Measurements from ENCODE around the gene TEKT5.

The TEKT5 gene

DNA sequence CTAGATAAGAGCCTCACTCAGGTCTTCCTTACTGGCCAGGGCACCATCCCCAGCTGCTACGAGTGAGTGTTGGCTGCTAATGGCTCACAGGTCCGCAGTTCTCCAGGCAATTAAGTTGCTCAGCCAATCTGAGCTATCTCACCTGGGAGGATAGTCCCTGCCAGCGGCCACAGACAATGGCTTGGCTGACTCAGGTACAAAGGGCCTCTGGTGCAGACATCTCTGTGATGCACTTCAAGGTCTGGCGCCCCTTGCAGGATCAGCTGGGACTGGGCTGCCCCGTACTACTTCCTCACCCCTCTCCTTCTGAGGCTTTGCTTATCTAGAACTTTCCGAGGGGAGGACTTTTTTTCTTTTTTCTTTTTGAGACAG, 65.2 kb downstream of the TEKT5 start:
- H3K9me3 ChIP-seq (replicated peaks; ENCODE audit: insufficient read depth, low read length), result no peaks in the 10 kb centered on the region
- H3K79me2 ChIP-seq (ENCODE audit: low read length), result no peaks in the 10 kb centered on the region
- H3K9me2 ChIP-seq (replicated peaks; ENCODE audit: insufficient read depth, low read length), result no peaks in the 10 kb centered on the region
- no peak overlapping the region for H3K27ac ChIP-seq (ENCODE audit: low read length)
- DNase-seq, result no peak
- peaks cover 4% of the 10 kb centered on the region; the same call in 1 of the 2 replicates for H3K4me1 ChIP-seq (ENCODE audit: low read length)
- H3K36me3 ChIP-seq (replicated peaks; ENCODE audit: insufficient read depth, low read length), result no peaks in the 10 kb centered on the region
- H3F3A ChIP-seq (ENCODE audit: insufficient read depth, low read length), result no peaks in the 10 kb centered on the region
- H3K9ac ChIP-seq (ENCODE audit: low read length), result no peak overlapping the region
- TF ChIP-seq EZH2 (optimal IDR thresholded peaks at IDR 0.05; ENCODE audit: low read depth, low read length) (no peak), EZH2phosphoT487 (IDR thresholded peaks at IDR 0.05; ENCODE audit: low read length) (no peak)
- TF ChIP-seq, protein P1, sequence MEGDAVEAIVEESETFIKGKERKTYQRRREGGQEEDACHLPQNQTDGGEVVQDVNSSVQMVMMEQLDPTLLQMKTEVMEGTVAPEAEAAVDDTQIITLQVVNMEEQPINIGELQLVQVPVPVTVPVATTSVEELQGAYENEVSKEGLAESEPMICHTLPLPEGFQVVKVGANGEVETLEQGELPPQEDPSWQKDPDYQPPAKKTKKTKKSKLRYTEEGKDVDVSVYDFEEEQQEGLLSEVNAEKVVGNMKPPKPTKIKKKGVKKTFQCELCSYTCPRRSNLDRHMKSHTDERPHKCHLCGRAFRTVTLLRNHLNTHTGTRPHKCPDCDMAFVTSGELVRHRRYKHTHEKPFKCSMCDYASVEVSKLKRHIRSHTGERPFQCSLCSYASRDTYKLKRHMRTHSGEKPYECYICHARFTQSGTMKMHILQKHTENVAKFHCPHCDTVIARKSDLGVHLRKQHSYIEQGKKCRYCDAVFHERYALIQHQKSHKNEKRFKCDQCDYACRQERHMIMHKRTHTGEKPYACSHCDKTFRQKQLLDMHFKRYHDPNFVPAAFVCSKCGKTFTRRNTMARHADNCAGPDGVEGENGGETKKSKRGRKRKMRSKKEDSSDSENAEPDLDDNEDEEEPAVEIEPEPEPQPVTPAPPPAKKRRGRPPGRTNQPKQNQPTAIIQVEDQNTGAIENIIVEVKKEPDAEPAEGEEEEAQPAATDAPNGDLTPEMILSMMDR (IDR thresholded peaks at IDR 0.05; ENCODE audit: low read length), result no peak
- H3K27me3 ChIP-seq (replicated peaks; ENCODE audit: insufficient read depth, low read length), result no peaks in the 10 kb centered on the region
- H3K4me2 ChIP-seq (ENCODE audit: low read depth, low read length), result no peak overlapping the region
- no peak overlapping the region for H2AFZ ChIP-seq (ENCODE audit: low read length)
- H4K20me1 ChIP-seq (ENCODE audit: insufficient read depth, low read length), result no peaks in the 10 kb centered on the region
- no peak overlapping the region for H3K4me3 ChIP-seq (ENCODE audit: low read length)

DNA sequence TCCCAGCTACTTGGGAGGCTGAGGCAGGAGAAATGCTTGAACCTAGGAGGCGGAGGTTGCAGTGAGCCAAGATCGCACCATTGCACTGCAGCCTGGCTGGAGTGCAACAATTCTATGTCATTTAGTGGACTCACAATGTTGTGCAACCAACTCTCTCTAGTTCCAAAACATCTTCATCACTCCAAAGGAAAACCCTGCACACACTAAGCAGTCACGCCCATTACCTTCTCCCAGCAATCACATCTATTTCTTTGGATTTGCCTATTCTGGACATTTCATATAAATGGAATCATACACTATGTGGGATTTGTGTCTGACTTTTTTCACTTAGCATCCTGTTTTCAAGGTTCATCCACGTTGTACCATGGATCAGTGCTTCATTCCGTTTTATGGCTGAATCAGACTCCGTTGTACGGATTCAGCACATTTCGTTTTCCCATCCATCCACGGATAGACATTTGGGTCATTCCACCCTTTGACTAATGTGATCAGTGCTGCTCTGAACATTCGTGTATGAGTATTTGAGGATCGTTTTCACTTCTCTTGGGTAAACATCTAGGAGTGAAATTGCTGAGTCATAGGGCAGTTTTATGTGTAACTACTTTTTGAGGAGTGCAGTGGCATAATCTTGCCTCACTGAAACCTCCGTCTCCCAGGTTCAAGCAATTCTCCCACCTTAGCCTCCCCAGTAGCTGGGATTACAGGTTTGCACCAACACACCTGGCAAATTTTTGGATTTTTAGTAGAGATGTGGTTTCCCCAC, 69.0 kb downstream of the TEKT5 start:
- Histone ChIP-seq H3K9me3 (replicated peaks; ENCODE audit: insufficient read depth, low read length) (no peaks in the 10 kb centered on the region), H3K4me1 (ENCODE audit: low read length) (peaks cover 4% of the 10 kb centered on the region; the same call in 1 of the 2 replicates), H3K4me2 (ENCODE audit: low read depth, low read length) (no peak overlapping the region), H2AFZ (ENCODE audit: low read length) (no peak overlapping the region), H3K9ac (ENCODE audit: low read length) (no peak overlapping the region), H3K4me3 (ENCODE audit: low read length) (no peak overlapping the region), H3K9me2 (replicated peaks; ENCODE audit: insufficient read depth, low read length) (no peaks in the 10 kb centered on the region), H3K27ac (ENCODE audit: low read length) (no peak overlapping the region), H3K36me3 (replicated peaks; ENCODE audit: insufficient read depth, low read length) (no peaks in the 10 kb centered on the region), H3F3A (ENCODE audit: insufficient read depth, low read length) (no peaks in the 10 kb centered on the region), H3K79me2 (ENCODE audit: low read length) (no peaks in the 10 kb centered on the region), H3K27me3 (replicated peaks; ENCODE audit: insufficient read depth, low read length) (no peaks in the 10 kb centered on the region), H4K20me1 (ENCODE audit: insufficient read depth, low read length) (no peaks in the 10 kb centered on the region)
- DNase-seq, result peak; percentile 9
- TF ChIP-seq EZH2phosphoT487 (IDR thresholded peaks at IDR 0.05; ENCODE audit: low read length) (no peak), EZH2 (optimal IDR thresholded peaks at IDR 0.05; ENCODE audit: low read depth, low read length) (no peak)
- TF ChIP-seq, protein P1 (IDR thresholded peaks at IDR 0.05; ENCODE audit: low read length), result no peak

DNA sequence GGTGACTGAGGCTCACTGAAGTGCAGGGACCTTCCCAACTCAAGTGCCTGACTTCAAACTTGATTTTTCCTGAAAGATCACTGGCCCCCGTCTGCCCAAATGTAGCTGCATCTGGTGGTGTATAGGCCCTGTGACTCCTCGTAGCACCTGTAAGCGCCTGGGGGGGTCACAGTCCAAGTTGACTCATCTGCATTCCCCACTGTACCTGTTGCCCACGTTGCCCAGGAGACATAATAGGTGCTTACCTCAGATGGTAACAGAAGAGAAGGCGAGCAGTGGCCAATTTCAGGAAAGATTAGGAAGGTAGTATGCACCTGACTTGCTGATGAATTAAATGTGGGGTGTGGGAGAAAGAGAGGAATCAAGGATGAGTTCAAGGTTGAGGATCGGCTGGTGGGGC, 70.2 kb downstream of the TEKT5 start:
- H3K36me3 ChIP-seq (replicated peaks; ENCODE audit: insufficient read depth, low read length), result no peaks in the 10 kb centered on the region
- H3F3A ChIP-seq (ENCODE audit: insufficient read depth, low read length), result no peaks in the 10 kb centered on the region
- peaks cover 4% of the 10 kb centered on the region; the same call in 1 of the 2 replicates for H3K4me1 ChIP-seq (ENCODE audit: low read length)
- H3K9ac ChIP-seq (ENCODE audit: low read length), result no peak overlapping the region
- no peaks in the 10 kb centered on the region for H3K9me2 ChIP-seq (replicated peaks; ENCODE audit: insufficient read depth, low read length)
- no peak overlapping the region for H3K4me2 ChIP-seq (ENCODE audit: low read depth, low read length)
- no peak overlapping the region for H3K27ac ChIP-seq (ENCODE audit: low read length)
- TF ChIP-seq, protein P1 (IDR thresholded peaks at IDR 0.05; ENCODE audit: low read length), result no peak
- TF ChIP-seq EZH2 (optimal IDR thresholded peaks at IDR 0.05; ENCODE audit: low read depth, low read length) (no peak), EZH2phosphoT487 (IDR thresholded peaks at IDR 0.05; ENCODE audit: low read length) (no peak)
- no peak for DNase-seq
- no peaks in the 10 kb centered on the region for H3K27me3 ChIP-seq (replicated peaks; ENCODE audit: insufficient read depth, low read length)
- H3K9me3 ChIP-seq (replicated peaks; ENCODE audit: insufficient read depth, low read length), result no peaks in the 10 kb centered on the region
- no peaks in the 10 kb centered on the region for H4K20me1 ChIP-seq (ENCODE audit: insufficient read depth, low read length)
- H2AFZ ChIP-seq (ENCODE audit: low read length), result no peak overlapping the region
- no peaks in the 10 kb centered on the region for H3K79me2 ChIP-seq (ENCODE audit: low read length)
- H3K4me3 ChIP-seq (ENCODE audit: low read length), result no peak overlapping the region
